ENCODE results near the gene BRD7.

The BRD7 gene

GRCh38 chr16:50360033-50360778, 8.6 kb downstream of the BRD7 start:
- TF ChIP-seq CTCF (IDR thresholded peaks at IDR 0.05; ENCODE audit: low read depth, low read length, missing control alignments), result no peak
- no peak overlapping the region for H3K4me3 ChIP-seq (ENCODE audit: low read depth, low read length)
- no peaks in the 10 kb centered on the region for H3K27me3 ChIP-seq (replicated peaks)
- no peak for DNase-seq
- peaks cover 39% of the 10 kb centered on the region for H3K36me3 ChIP-seq (replicated peaks)
- in situ Hi-C loops (cut with HindIII; ENCODE audit: low pct_ligation_motif_present, low sequenced_read_pairs), result no loop called here
- H3K27ac ChIP-seq, result no peak overlapping the region

- H3K36me3 ChIP-seq (replicated peaks), result peaks cover 34% of the 10 kb centered on the region
- in situ Hi-C loops (cut with HindIII; ENCODE audit: low pct_ligation_motif_present, low sequenced_read_pairs), result no loop called here
- DNase-seq, result no peak
- no peak overlapping the region for H3K4me3 ChIP-seq (ENCODE audit: low read depth, low read length)
- no peak overlapping the region for H3K27ac ChIP-seq
- H3K27me3 ChIP-seq (replicated peaks), result no peaks in the 10 kb centered on the region
- TF ChIP-seq CTCF (IDR thresholded peaks at IDR 0.05; ENCODE audit: low read depth, low read length, missing control alignments), result no peak
Measured at GRCh38 chr16:50359626-50360025, 9.2 kb downstream of the BRD7 start.

GRCh38 chr16:50354629-50355456, 13.9 kb downstream of the BRD7 start:
- peak; percentile 34 for TF ChIP-seq CTCF (IDR thresholded peaks at IDR 0.05; ENCODE audit: low read depth, low read length, missing control alignments)
- Histone ChIP-seq H3K36me3 (replicated peaks) (peaks cover 18% of the 10 kb centered on the region), H3K27me3 (replicated peaks) (no peaks in the 10 kb centered on the region), H3K4me3 (ENCODE audit: low read depth, low read length) (no peak overlapping the region), H3K27ac (no peak overlapping the region)
- DNase-seq, result no peak
- in situ Hi-C loops (cut with HindIII; ENCODE audit: low pct_ligation_motif_present, low sequenced_read_pairs), result no loop called here

GRCh38 chr16:50354082-50354481, 14.7 kb downstream of the BRD7 start:
- no peak for DNase-seq
- no peaks in the 10 kb centered on the region for H3K27me3 ChIP-seq (replicated peaks)
- H3K27ac ChIP-seq, result no peak overlapping the region
- in situ Hi-C loops (cut with HindIII; ENCODE audit: low pct_ligation_motif_present, low sequenced_read_pairs), result no loop called here
- H3K4me3 ChIP-seq (ENCODE audit: low read depth, low read length), result no peak overlapping the region
- no peak for TF ChIP-seq CTCF (IDR thresholded peaks at IDR 0.05; ENCODE audit: low read depth, low read length, missing control alignments)
- peaks cover 21% of the 10 kb centered on the region for H3K36me3 ChIP-seq (replicated peaks)

GRCh38 chr16:50351952-50352351, 16.8 kb downstream of the BRD7 start:
- Histone ChIP-seq H3K36me3 (replicated peaks) (peaks cover 25% of the 10 kb centered on the region), H3K4me3 (ENCODE audit: low read depth, low read length) (no peak overlapping the region), H3K27me3 (replicated peaks) (no peaks in the 10 kb centered on the region), H3K27ac (no peak overlapping the region)
- DNase-seq, result no peak
- in situ Hi-C loops (cut with HindIII; ENCODE audit: low pct_ligation_motif_present, low sequenced_read_pairs), result no loop called here
- no peak for TF ChIP-seq CTCF (IDR thresholded peaks at IDR 0.05; ENCODE audit: low read depth, low read length, missing control alignments)

Measured in brain microvascular endothelial cell (primary cell).